ENCODE measurements around the gene ACOXL. TPM values are rescaled to one million over a fixed set of nuclear protein-coding genes. Genes with fewer than 3 reads are reported as not detected.

Gene ACOXL
- polyA plus RNA-seq, 3 donors: 0.35 TPM; not detected in 2

- Histone ChIP-seq H3K9me3 (replicated peaks in 1 of 2; ENCODE audit: control insufficient read depth in 1 of 2, insufficient read depth in 1 of 2, low read length in 2 of 2) (no peaks in the 10 kb centered on the region), H3K27ac (ENCODE audit: low read depth in 1 of 2, low read length in 2 of 2) (no peak overlapping the region), H3K4me2 (replicated peaks; ENCODE audit: extremely low read depth, low read length, poor library complexity, severe bottlenecking) (no peak overlapping the region), H3K79me2 (ENCODE audit: insufficient read depth, low read length) (no peaks in the 10 kb centered on the region), H3K36me3 (replicated peaks in 1 of 2; ENCODE audit: control insufficient read depth in 1 of 2, insufficient read depth in 2 of 2, low read length in 2 of 2) (no peaks in the 10 kb centered on the region), H4K20me1 (ENCODE audit: insufficient read depth, low read length) (no peaks in the 10 kb centered on the region), H3K27me3 (ENCODE audit: control insufficient read depth in 2 of 2, insufficient read depth in 2 of 2, low read length in 2 of 2) (no peaks in the 10 kb centered on the region), H3K4me1 (ENCODE audit: control insufficient read depth in 1 of 2, insufficient read depth in 2 of 2, low read length in 2 of 2) (peaks cover 18 to 20% of the 10 kb centered on the region in 2 donors), H2AFZ (ENCODE audit: insufficient read depth, low read depth, low read length, poor library complexity, severe bottlenecking) (no peak overlapping the region), H3K9ac (ENCODE audit: insufficient read depth, low read length, poor library complexity, severe bottlenecking) (no peak overlapping the region), H3K4me3 (replicated peaks in 1 of 3; ENCODE audit: low read depth in 2 of 3, low read length in 3 of 3) (no peak overlapping the region)
- Mint-ChIP-seq H3K27me3 (ENCODE audit: low read depth in 3 of 3) (peaks cover 0 to 1% (median 0%) of the 10 kb centered on the region in 3 donors), H3K27ac (peak overlapping the region in 2 of 7 donors; percentile 36 to 48), H3K9me3 (peaks cover 0 to 7% (median 3%) of the 10 kb centered on the region in 7 donors), H3K4me3 (no peak overlapping the region), H3K4me1 (peaks cover 33% of the 10 kb centered on the region), H3K36me3 (peaks cover 2 to 7% of the 10 kb centered on the region in 2 donors)
- no peak for TF ChIP-seq CTCF (IDR thresholded peaks at IDR 0.05)
- intact Hi-C loops (cut with micrococcal nuclease): no loop called here
- DNase-seq: no peak
- WGBS (ENCODE audit: insufficient coverage): 80% methylated on average over 1 of the region's 1 CpG
Measured at GRCh38 chr2:110943070-110943634, 210.8 kb downstream of the ACOXL start.

DNA sequence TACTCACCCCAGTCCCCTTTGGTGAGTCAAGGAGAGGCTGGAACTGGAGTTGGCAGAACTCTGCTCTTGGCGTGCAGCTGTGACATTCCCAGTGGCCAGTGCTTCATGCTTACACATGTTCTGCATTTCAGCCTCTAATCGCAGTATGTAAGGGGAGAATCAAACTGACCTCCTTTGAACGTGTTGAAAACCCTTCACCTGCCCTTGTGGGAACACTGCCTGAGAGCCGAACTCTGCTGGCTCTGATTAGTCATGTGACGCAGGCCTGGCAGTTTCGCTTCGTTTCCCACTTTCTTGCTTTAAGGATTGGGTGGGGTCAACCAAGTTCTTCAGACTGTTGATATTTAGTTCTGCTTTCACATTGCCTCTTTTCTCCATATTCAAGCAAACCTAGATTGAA, 214.5 kb downstream of the ACOXL start:
- no peak overlapping the region for H3K9ac ChIP-seq (ENCODE audit: insufficient read depth, low read length, poor library complexity, severe bottlenecking)
- H3K4me3 ChIP-seq (replicated peaks in 1 of 3; ENCODE audit: low read depth in 2 of 3, low read length in 3 of 3): peak overlapping the region in 1 of 3 experiments; percentile 48
- no peaks in the 10 kb centered on the region for H4K20me1 ChIP-seq (ENCODE audit: insufficient read depth, low read length)
- peak overlapping the region; percentile 52 for H2AFZ ChIP-seq (ENCODE audit: insufficient read depth, low read depth, low read length, poor library complexity, severe bottlenecking)
- peak; percentile 60 to 80 (median 71) for DNase-seq
- H3K36me3 ChIP-seq (replicated peaks in 1 of 2; ENCODE audit: control insufficient read depth in 1 of 2, insufficient read depth in 2 of 2, low read length in 2 of 2): no peaks in the 10 kb centered on the region
- Mint-ChIP-seq H3K27ac (peak overlapping the region; percentile 85 to 95 (median 93)), H3K9me3 (peaks cover 0 to 7% (median 3%) of the 10 kb centered on the region in 7 donors), H3K4me1 (peaks cover 27% of the 10 kb centered on the region), H3K27me3 (ENCODE audit: low read depth in 3 of 3) (peaks cover 0 to 2% (median 1%) of the 10 kb centered on the region in 3 donors), H3K36me3 (peaks cover 2 to 7% of the 10 kb centered on the region in 2 donors), H3K4me3 (peak overlapping the region in 1 of 2 donors; percentile 79)
- no peaks in the 10 kb centered on the region for H3K79me2 ChIP-seq (ENCODE audit: insufficient read depth, low read length)
- H3K4me1 ChIP-seq (ENCODE audit: control insufficient read depth in 1 of 2, insufficient read depth in 2 of 2, low read length in 2 of 2): peaks cover 23% of the 10 kb centered on the region in 2 donors
- H3K27me3 ChIP-seq (ENCODE audit: control insufficient read depth in 2 of 2, insufficient read depth in 2 of 2, low read length in 2 of 2): no peaks in the 10 kb centered on the region
- H3K27ac ChIP-seq (ENCODE audit: low read depth in 1 of 2, low read length in 2 of 2): peak overlapping the region; percentile 52 to 81
- no peaks in the 10 kb centered on the region for H3K9me3 ChIP-seq (replicated peaks in 1 of 2; ENCODE audit: control insufficient read depth in 1 of 2, insufficient read depth in 1 of 2, low read length in 2 of 2)
- intact Hi-C loops (cut with micrococcal nuclease): no loop called here
- TF ChIP-seq CTCF (IDR thresholded peaks at IDR 0.05): no peak
- peak overlapping the region; percentile 57 for H3K4me2 ChIP-seq (replicated peaks; ENCODE audit: extremely low read depth, low read length, poor library complexity, severe bottlenecking)
- 50% methylated on average over 2 of the region's 7 CpGs for WGBS (ENCODE audit: insufficient coverage)
